ENCODE measurements around the gene RNF144A. TPM values are rescaled to one million over a fixed set of nuclear protein-coding genes. Genes with fewer than 3 reads are reported as not detected.

The RNF144A gene
- total RNA-seq, 1 experiment from 2014 or later, result 10.6 TPM

GRCh38 chr2:6946722-6947121, 29.5 kb downstream of the RNF144A start:
- H3K4me3 Mint-ChIP-seq, result no peak overlapping the region
- H3K14ac ChIP-seq (ENCODE audit: insufficient read depth, low read length), result no peak overlapping the region
- no peak overlapping the region for H2BK20ac ChIP-seq (ENCODE audit: low read depth, low read length, poor library complexity, severe bottlenecking)
- H3K27me3 Mint-ChIP-seq (ENCODE audit: low read depth), result no peaks in the 10 kb centered on the region; the same call in 1 of the 2 replicates
- no peak overlapping the region for H3K18ac ChIP-seq (ENCODE audit: insufficient read length, low read depth, low read length)
- no peak overlapping the region for H4K5ac ChIP-seq (ENCODE audit: insufficient read length, low read depth, low read length)
- no peak for DNase-seq
- no peaks in the 10 kb centered on the region for H3K79me1 ChIP-seq (ENCODE audit: insufficient read depth, low read depth, low read length, poor library complexity, severe bottlenecking)
- H2AK5ac ChIP-seq (ENCODE audit: insufficient read length, low read length), result no peak overlapping the region
- no peaks in the 10 kb centered on the region for H3K9me3 ChIP-seq (ENCODE audit: control insufficient read depth, low read depth, low read length)
- H3K9me3 Mint-ChIP-seq, result no peaks in the 10 kb centered on the region
- H4K8ac ChIP-seq (replicated peaks; ENCODE audit: insufficient read length, low read depth, low read length), result no peak overlapping the region
- no peak overlapping the region for H2BK120ac ChIP-seq (ENCODE audit: low read depth, low read length, poor library complexity, severe bottlenecking)
- H3K56ac ChIP-seq (ENCODE audit: insufficient read length, low read depth, low read length), result no peak overlapping the region
- H2BK15ac ChIP-seq (ENCODE audit: low read depth, low read length), result no peak overlapping the region
- no peak overlapping the region for H4K91ac ChIP-seq (ENCODE audit: insufficient read length, low read depth, low read length)
- H3K27me3 ChIP-seq (ENCODE audit: insufficient read depth, low read length), result no peaks in the 10 kb centered on the region
- no peak overlapping the region for H2BK5ac ChIP-seq (ENCODE audit: insufficient read length, low read length)
- peaks cover 17 to 19% (median 17%) of the 10 kb centered on the region in 3 experiments for H3K36me3 Mint-ChIP-seq (ENCODE audit: insufficient read depth in 1 of 3, low read depth in 3 of 3)
- H3K4me1 Mint-ChIP-seq, result peaks cover 0 to 6% of the 10 kb centered on the region in 2 experiments; a peak in 1 of 4 replicates
- no peak overlapping the region for H2AFZ ChIP-seq (ENCODE audit: low read length)
- peaks cover 3% of the 10 kb centered on the region for H3K23me2 ChIP-seq (ENCODE audit: insufficient read length, low read depth, low read length, poor library complexity, severe bottlenecking)
- H3K4ac ChIP-seq (ENCODE audit: low read depth, low read length), result no peak overlapping the region
- no peaks in the 10 kb centered on the region for H3K79me2 ChIP-seq (ENCODE audit: insufficient read depth, low read length)
- no peak overlapping the region for H3T11ph ChIP-seq (ENCODE audit: low read length)
- H3K27ac ChIP-seq (ENCODE audit: insufficient read length, low read depth, low read length), result no peak overlapping the region
- TF ChIP-seq CTCF (conservative IDR thresholded peaks at IDR 0.05), result no peak
- no peak overlapping the region for H3K9ac ChIP-seq (ENCODE audit: extremely low read depth, insufficient read length, low read length)
- no peak overlapping the region for H2BK12ac ChIP-seq (ENCODE audit: insufficient read length, low read depth, low read length)
- no peak overlapping the region for H3K23ac ChIP-seq (ENCODE audit: insufficient read length, low read depth, low read length)
- H3K4me1 ChIP-seq (ENCODE audit: insufficient read depth, low read length), result no peaks in the 10 kb centered on the region
- no peak overlapping the region for H3K4me2 ChIP-seq (ENCODE audit: insufficient read depth, insufficient read length, low read length)
- no CpG with 5 or more reads among the region's 2 CpGs for WGBS (ENCODE audit: extremely low coverage, insufficient read length, low lambda C conversion rate)
- no peaks in the 10 kb centered on the region for H4K20me1 ChIP-seq (ENCODE audit: control insufficient read depth, insufficient read depth, insufficient read length)
- H3K27ac Mint-ChIP-seq, result no peak overlapping the region

Measured in H9 (cell line).